Superior temporal gyrus (tissue), 1 donor: ENCODE measurements around the gene NOS3.

ENCODE experiments used
- DNase-seq: peaks from one replicate; pipeline ENCODE4 v3.0.0-alpha.2; 2016; ENCODE audit errors: extremely low spot score

Gene NOS3

GRCh38 chr7:150964593-150965111 is 26.2 kb upstream of the NOS3 start:
- no peak for DNase-seq

DNA sequence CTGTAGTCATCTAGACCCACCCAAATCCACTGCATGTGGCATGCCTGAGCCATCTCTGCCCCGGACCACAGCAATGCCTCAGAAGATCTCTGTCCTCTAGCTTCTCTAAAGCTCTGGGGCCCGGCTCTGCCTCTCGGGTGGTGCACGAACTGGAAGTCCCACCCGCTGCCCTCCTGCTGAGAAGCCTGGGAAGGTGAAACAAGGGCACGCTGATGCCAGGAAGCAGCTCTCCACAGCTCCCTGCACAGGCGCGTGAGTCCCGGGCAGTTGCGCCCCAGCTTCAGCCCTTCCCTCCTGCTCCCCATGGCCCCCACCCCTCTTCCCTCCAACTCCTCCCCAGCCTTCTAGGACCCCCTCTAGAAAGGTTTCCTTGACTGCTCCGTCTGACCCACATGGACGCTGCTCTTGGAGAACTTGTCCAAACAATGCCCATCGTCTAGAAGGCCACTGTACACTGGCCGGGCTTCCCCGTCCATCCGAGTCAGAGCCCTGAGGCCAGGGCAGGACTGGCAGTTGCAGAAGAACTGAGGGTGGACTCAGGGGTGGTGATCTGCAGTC is 25.5 kb upstream of the NOS3 start:
- no peak for DNase-seq

DNA sequence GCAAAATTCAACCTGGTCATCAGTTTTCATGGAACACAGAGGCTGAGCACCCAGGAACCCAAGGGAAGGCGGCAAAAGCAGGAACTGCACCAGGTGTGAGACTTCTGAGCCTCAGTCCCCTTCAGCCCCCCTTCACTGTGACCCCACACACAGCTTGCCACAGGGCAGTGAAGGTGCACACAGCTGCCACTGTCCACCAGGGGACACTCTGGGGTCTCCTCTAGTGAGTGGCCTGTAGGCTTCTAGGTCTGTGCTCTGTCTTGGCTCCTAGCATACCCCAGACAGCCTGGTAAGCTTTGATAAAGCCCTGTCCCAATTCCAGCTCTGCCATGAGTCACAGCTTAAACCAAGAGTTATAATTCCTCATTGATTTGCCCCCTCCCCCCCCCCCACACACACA is 24.8 kb upstream of the NOS3 start:
- DNase-seq: no peak

- DNase-seq: no peak
Observed at GRCh38 chr7:150967349-150967748, 23.5 kb upstream of the NOS3 start.

- DNase-seq: no peak
Observed at GRCh38 chr7:150968056-150968733, 22.6 kb upstream of the NOS3 start.

DNA sequence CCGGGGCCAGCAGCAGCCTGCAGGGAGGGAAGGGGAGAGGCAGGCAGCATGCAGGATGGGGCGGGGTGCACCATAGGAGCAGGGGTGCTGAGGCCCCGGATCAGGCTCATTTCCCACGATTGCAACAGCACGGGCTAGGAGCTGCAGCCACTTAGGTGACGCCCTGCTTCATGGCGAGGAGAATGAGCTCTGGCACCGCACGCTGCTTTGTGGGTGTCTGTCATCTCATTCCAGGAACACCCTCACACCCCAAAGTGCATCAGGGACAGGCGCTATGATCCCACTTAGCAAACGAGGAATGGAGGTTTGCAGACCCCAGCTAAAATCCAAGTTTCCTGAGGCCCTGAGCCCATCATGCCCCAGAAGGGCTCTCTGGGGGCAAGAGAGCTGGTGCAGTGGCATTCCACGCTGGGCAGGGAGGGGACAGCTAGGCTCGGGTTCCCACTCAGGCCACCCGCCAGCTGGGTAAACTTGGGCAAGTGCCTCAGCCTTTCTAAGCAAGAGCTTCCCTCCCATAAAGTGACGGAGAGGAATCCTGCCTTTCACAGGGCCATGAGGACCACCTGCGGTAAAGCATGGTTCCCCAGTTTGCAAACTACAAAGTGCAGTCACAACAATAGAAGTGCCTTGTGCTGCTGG is 22.0 kb upstream of the NOS3 start:
- no peak for DNase-seq

- no peak for DNase-seq
Observed at GRCh38 chr7:150969475-150969874, 21.3 kb upstream of the NOS3 start.

- DNase-seq: no peak
Observed at GRCh38 chr7:150970424-150970823, 20.4 kb upstream of the NOS3 start.

DNA sequence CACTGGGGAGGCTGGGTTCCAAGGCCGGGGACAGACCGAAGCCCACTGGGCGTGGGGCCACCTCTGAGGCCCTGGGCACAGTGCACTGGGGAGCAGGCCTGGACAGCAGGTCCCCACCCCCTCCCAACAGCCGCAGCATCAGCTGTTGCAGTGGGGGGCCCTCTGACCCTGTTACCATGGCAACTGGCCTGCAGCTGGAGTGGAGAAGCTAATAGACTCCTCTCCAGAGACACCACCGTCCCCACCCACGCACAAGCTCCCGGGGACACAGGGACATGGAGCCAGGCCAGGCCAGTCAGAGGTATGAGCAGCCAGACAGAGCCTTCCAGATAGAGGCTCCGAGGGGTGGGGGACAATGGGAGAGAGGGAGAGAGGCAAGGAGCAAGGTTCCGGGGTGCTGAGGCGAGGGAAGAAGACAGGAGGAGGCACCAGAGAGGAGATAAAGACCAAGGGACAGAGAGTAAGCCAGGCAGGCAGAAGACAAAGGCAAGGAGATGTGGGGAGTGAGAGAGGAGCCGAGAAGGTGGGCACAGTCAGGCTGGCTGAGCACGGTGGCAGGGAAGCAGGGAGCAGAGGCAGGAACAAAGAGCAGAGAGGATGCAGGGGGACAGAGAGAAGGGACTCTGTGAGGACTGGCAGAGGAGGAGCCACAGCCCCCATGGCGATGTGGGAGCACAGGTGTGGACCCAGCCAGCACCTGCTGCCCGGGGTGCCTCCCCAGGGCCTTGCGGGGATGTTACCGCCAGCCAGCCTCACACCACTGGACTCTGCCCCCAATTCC is 19.4 kb upstream of the NOS3 start:
- no peak for DNase-seq

- DNase-seq: no peak
Observed at GRCh38 chr7:150972023-150972468, 18.8 kb upstream of the NOS3 start.

DNA sequence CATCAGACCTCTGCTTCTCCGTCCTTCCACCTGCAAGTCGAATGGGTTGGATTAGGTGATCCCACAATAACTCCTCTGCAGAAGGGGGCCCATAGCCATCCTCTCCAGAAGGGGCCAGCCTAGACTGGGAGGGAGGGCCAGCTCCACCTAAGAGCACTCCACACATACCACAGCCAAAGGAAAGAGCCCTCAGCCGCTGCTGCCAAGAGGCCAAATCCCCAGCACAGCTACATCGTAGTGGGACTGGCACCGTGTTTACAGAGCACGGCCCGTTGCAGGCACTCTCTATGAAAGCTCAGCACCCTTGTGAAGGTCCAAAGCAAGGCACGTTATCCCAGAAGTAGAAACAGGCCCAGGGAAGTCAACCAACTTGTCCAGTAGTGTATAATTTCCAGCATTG is 18.1 kb upstream of the NOS3 start:
- DNase-seq: no peak

GRCh38 chr7:150973571-150974451 is 17.0 kb upstream of the NOS3 start:
- no peak for DNase-seq

DNA sequence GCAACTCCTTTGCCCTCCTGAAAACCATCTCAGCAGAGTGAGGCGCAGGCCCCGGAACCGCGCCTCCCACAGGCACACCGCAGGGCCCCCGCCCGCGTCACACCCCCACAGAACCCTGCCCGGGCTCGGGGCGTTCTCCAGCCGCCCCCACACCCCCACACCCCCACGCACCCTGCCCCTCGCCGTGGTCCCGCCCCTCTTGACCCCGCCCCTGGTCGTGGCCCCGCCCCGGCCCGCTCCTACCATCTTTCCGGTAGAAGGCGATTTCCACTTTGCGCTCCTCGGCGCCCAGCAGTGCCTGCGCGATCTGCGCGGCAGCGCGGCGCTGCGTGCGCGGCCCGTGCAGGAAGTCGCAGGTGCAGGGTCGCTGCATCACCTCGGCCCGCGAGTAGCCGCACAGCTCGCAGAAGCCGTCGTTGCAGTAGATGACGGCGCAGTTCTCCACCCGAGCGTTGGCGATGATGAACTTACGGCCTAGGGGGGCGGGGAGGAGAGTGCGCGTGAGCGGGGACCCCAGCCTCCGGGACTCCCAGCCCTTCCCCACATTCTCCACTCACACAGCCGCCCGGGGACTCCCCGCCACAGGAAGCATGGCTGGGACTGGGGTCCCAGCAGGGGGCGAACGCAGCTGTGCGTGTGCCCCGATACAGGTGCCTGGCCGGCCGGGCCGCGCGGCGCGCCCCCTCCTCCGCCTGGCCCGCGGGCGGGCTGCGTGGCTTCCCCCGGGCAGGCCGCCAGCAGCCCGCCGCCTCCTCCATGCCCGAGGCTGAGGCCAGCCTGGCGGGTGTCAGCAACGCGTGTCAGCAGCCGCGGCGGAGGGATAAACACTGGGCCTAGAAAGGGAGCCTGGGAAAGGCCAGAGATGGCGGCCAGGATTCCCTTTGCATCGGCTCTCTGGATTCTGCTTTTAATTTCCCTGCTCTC is 16.1 kb upstream of the NOS3 start:
- DNase-seq: no peak

- no peak for DNase-seq
Observed at GRCh38 chr7:150975536-150976319, 15.1 kb upstream of the NOS3 start.

GRCh38 chr7:150976529-150977381 is 14.1 kb upstream of the NOS3 start:
- DNase-seq: no peak

GRCh38 chr7:150977382-150978125 is 13.3 kb upstream of the NOS3 start:
- no peak for DNase-seq

DNA sequence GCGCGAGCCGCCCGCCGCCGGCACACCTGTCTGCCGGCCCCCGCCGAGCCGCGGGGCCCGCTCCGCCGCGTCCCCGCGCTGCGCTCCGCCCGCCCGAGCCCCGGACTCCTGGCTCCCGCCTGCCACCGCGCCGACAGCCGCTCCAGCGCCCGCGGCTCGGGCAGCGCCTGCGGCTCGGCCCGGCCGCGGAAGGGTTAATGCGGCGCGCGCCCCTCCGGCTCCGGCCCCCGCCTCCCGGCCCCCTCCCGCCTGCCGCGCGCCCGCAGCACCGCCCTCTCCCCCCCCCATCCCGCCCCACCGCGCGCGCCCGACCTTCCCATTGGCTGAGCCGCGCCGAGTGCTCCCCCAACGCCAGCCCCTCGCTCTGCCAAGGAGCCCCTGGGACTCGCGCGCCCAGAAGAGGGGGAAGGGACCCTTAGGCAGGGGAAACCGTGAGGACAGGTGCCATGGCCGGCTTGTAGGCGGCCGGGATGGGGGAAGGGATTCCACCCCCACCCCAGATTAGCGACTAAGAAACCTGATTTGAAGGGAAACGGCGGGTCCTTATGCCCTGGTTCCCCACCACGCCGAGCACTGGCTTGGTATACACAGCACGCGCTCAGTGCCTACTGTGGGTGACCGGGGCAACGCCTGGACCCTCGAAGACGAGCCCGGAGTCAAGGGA is 12.6 kb upstream of the NOS3 start, which contains the start of gene KCNH2:
KCNH2 (minus strand) TSS at position 196 of the 664 bp plus-strand sequence. CDS start 408 bp downstream, outside the sequence.
- DNase-seq: no peak
